Posterior cingulate gyrus (tissue), 11 donors: ENCODE data around the gene PI4KA.
"Not testable (repeated sequence)": the region's sequence is repeated elsewhere in the genome, so short reads cannot be mapped to it uniquely, and the experiment has no call there.

ENCODE experiments used
- DNase-seq, 10 donors: peaks; one replicate each; pipeline versions ENCODE4 v3.0.0 to v3.0.0-alpha.2; 2020 to 2021; ENCODE audit warnings: mixed read lengths in 3 of 10
- intact Hi-C: fragments of 100-400 bp; cut with DNase I; formaldehyde crosslinking; loops from one replicate; pipeline ENCODE4 v1.15.1; 2023

The PI4KA gene

DNA sequence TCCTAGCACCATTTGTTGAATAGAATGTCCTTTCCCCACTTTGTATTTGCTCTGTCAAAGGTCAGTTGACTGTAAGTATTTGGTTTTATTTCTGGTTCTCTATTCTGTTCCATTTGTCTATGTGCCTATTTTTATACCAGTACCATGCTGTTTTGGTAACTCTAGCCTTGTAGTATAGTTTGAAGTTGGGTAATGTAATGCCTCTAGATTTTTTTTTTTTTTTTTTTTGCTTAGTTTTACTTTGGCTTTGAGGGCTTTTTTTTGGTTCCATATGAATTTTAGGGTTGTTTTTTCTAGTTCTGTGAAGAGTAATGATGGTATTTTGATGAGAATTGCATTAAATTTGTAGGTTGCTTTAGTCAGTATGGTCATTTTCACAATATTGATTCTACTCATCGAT is 183.0 kb downstream of the PI4KA start:
- DNase-seq, intact Hi-C loops: not testable (repeated sequence)

DNA sequence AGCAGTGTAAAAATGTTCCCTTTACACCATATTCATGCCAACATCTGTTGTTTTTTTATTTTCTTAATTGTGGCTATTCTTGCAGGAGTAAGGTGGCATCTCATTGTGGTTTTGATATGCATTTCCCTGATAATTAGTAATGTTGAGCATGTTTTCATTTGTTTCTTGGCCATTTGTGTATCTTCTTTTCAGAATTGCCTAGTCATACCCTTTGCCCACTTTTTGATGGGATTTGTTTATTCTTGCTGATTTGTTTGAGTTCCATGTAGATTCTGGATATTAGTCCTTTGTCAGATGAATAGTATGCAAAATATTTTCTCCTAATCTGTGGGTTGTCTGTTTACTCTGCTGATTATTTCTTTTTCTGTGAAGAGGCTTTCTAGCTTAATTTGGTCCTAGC is 183.6 kb downstream of the PI4KA start:
- DNase-seq: no peak
- intact Hi-C loops: no loop called here

DNA sequence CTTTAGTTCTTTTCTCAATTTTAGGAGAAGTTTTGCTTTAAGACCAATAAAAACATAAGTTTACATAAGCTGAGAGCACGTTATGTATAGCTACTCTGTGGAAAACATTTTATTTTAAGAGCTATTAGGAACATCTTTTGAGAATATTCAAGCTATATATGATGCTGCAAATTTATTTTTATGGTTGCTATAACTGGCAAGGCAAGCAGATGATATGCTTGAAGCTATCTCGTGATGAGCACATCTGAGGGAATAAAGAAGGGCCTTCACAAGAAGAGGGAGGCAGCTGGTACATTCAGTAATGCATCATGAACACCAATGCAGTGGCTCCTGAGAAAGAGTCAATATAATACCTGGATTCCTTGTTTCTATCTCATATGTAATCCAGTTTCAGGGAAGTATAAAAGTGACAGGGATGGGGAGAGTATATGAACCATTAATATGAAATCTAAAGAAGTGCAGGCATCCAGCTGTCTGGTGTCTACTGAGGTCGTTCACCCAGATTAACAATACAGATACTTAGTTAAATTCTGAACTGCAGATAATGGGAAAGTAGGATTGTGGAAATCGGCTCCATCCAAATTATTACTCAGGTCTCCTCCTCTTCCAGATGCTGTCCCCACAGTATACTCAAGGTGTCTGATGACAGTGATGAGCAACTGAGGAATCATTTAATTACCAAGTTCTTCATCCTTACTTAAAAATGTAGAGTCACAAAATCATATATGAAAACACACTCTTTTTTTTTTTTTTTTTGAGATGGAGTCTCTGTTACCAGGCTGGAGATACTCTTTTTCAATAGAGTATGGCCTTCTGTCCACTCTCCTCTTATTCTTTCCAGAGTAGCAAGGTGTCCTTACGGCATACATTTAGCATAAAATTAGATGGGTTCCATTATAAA is 185.1 kb downstream of the PI4KA start:
- intact Hi-C loops: no loop called here
- no peak for DNase-seq

DNA sequence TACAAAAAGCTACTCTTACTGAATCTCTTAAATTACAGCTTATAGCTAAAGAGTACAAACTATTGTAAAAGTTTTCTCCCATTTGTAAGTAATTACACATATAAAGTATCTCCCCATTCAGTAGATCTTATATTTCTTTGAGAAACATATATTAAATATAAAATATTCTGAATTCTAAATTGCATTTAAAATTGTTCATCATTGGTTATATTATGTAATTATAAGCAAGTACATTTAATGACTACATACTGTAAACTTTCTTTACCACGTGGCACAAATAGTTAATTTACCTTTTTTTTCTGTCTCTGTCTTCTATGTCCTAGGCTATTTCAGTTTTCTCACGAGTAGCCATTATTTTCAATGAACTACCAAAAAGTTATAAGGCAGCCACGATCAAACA is 185.9 kb downstream of the PI4KA start:
- intact Hi-C loops: no loop called here
- no peak for DNase-seq

DNA sequence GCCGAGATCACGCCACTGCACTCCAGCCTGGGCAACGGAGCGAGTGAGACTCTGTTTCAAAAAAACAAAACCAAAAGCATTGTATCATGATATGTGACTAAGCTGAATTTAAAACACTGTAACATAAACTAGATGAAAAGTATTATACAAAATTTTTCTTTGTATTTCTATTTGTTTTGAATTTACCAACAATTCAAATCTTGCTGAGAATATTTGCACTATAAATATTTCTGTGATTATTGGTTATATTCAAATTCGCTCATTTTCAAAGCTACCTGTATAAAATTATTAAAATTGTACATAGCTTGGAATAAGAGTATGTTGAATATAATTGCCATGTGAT is 186.6 kb downstream of the PI4KA start:
- DNase-seq: peak in 1 of 10 donors; percentile 33
- intact Hi-C loops: no loop called here

DNA sequence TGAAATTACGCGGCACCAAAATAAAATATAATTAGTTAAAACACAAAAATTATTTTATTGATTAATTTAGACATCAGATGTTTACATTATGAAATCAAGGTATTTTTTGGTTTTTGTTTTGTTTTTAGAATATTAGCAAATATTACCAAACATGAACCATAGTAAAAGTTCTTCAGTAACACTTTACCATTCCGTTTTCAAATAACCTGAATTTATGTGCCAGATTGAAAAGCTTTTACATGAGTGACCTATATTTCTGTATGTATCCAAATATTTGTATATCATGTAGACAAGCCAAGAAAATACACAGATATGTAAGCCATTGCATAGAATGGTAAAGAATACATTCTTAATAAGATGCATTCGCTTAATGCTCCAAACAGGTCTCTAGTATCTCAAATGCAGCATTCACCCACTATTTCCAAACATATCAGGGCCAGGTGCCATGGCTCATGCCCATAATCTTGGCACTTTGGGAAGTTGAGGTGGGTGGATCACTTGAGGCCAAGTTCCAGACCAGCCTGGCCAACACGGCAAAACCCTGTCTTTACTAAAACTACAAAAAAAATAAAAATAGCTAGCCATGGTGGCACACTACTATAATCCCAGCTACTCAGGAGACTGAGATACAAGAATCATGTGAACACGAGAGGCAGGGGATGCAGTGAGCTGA is 187.1 kb downstream of the PI4KA start:
- DNase-seq: no peak
- intact Hi-C loops: no loop called here

DNA sequence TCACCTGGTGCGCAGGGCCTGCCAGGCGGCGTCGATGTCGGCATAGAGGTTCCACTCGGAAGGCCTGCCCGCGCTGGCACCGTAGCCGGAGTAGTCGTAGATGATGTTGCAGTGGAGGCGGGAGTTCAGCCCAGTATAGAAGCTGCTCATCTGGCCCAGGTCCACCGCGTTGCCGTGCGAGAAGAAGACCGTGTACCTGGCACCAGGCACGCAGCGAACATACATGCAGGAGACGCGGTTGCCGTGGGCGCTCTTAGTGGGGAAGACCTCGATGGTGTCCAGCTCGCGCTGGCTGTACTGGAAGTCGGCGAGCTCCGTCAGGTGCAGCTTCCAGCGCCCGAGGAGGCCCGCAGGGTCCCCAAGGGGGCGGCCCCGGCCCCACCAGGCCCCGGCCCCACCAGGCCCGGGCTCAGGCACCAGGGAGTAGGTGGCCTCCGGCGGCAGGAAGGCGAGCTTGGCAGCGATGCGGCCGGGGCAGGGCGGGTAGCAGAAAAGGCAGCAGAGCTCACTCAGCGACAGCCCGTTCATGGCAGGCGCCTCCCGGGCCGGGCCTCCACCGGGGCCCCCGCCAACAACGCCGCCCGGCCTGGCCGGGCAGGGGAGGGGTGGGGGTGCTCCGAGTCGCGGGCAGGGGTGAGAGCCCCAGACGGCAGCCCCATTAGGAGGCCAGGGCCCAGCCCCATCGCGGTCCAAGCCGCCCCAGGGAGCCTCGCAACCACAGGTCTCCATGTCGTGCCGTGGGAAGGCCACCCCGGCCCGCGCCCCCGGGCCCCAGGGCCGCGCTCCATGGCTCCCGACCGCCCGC is 188.0 kb downstream of the PI4KA start:
- peak in 3 of 10 donors; percentile 21 to 81 (median 65) for DNase-seq
- intact Hi-C loops: not testable (repeated sequence)

DNA sequence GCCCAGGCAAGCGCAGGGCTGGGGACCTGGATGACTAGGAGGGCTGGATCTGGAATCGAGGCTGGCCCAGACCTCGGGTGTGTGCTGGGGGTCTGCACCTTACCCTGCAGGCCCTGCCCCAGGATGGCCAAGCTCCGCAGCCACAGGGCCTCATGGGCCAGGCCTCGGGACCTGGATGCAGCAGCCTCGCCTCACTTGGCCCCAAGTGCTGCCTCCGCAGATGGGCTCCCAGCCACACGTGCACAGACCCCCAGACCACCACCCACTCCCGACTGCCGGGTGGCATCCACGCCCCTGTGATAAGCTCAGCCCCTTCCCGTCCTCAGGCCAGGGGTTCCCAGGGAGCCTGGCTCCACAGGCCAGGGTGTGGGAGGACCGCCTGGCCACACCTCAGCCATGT is 188.7 kb downstream of the PI4KA start:
- DNase-seq: peak in 2 of 10 donors; percentile 56 to 70
- intact Hi-C loops: not testable (repeated sequence)

DNA sequence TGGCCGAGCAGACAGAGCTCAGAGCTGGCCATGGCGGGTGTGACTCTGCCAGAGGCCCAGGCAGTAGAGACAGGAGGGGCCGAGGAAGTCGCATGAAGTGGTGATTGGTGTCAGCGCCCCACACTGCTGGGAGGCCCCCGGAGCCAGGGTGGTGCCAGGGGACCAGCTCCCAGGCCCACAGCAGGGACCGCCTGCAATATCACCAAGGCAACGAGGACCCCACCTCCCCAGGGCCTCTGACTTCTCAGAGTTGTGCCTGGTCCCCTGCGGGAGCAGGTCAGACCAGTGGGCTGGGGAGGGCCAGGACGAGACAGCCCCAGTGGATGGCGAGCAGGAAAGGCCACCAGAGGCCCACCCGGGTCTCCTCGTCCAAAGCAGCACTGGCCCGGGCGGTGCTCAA is 189.1 kb downstream of the PI4KA start:
- intact Hi-C loops: not testable (repeated sequence)
- DNase-seq: peak in 1 of 10 donors; percentile 77

DNA sequence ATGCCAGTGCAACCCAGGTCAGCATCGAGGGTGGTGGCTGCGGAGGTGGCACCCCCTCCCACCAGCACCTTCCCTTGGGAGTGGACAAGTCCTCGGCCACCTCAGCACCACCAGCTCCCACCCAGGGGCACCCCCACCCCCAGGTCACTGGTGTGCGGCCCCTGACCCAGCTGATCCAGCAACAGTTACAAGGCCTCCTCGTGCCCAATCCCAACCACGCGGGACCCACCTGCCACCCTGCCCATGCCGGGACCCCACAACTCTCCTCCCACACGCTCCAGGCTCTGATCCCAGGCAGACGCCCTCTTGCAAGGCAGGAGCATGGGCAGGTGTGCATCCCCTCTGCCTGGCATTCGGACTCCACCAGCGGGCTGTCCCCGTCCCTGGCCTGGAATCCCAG is 189.8 kb downstream of the PI4KA start:
- DNase-seq: peak in 1 of 10 donors; percentile 30
- intact Hi-C loops: not testable (repeated sequence)

DNA sequence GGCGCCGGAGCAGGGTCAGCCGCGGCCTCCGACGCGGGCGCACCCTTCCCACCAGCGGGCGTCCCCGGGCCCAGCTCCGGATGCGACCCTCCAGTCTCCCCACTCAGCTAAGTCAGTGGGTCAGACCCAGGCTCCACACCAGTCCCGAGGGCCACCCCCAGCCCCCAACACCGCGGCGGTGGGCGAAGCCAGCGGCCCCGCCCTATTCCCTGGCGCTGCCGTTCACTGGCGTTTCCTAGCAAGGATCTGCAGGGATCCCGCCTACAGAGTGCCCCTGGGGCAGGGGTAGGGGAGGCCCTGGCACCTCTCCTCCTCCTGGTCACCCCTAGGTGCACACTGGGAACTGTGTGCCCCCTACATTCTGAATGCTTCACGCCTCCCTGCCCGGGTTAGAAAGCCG is 190.4 kb downstream of the PI4KA start:
- DNase-seq: peak in 1 of 10 donors; percentile 69
- intact Hi-C loops: not testable (repeated sequence)

DNA sequence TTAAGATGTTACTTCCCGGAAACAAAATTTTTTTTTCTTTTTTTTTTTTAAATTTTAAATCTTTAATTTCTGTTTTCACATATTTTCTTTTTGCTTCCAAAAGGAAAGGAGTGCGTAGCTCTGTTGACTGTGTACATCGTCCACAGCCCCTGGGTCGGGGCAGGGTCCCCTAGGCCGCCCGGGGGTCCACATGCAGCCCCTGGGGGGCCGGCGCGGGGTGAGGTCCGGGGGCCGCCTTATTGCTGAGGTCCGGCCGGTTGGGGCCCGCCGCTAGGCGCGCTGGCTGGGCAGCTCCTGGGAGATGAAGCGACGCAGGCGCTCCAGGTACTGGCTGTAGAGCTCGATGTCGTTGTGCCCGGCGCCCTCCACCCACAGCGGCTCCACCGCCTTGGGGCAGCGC is 191.1 kb downstream of the PI4KA start:
- intact Hi-C loops: not testable (repeated sequence)
- DNase-seq: peak in 1 of 10 donors; percentile 65

DNA sequence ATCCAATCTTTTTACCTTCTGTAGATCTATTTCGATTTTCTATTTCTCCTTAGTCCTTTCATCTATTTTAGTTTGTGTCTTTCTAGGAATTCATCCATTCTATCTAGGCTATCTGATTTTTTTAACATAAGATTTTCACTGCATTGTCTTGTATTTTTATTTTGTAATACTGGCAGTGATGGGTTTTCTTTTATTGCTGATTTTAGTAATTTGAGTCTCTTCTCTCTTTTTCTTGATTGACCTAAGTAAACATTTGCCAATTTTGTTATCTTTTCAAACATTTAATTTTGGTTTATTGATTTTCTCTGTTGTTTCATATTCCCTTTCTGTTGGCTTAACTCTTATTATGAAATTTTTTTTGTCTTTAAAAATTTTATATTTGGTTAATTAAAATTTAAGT is 192.1 kb downstream of the PI4KA start:
- DNase-seq: no peak
- intact Hi-C loops: no loop called here

DNA sequence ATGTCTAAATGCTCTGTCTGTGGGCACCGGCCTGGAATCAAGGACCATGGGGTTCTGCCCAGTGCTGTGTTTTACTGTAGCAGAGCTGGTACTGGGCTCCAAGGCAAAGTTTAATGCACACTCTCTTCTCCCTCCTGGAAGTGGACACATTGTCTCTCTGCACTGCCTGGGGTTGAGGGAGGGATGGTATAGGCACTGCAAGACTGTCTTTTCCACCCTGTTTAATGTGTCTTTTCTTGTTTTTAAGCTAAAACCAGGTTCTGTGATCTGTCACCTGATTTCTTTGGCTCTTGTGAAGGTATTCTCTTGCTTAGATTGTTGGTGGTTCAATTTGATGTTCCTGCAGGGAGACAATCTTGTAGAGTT is 194.0 kb downstream of the PI4KA start:
- DNase-seq: no peak
- intact Hi-C loops: no loop called here

DNA sequence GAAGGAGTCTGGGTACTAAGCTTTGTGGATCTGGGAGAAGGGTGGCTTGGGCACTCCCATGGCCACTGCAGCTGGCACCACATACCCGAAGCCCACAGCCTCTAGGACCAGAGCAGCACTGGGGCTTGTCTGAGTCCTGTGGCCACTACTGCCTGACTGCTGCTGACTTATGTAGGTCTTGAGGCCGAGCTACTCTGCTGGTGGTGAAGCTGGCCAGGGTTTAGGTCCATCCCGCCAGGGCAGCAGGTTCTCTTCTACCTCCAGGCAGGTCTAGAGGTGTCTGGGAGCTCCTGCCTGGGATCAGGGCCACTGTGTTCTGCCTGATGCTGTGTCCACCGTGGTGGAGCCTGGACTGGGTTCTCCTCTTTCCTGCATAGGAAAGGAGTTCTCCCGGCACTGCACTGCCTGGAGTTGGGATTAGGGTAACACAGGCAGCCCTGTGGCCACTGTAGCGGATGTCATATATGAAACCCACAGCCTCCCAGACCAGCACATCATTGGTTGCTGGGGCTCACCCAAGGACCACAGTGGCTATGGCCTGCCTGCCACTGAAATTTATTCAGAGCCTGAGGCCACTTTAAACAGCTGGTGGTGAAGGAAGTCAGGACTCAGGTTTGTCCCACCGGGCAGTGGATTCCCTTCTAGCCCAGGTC is 194.5 kb downstream of the PI4KA start:
- DNase-seq: no peak
- intact Hi-C loops: no loop called here

DNA sequence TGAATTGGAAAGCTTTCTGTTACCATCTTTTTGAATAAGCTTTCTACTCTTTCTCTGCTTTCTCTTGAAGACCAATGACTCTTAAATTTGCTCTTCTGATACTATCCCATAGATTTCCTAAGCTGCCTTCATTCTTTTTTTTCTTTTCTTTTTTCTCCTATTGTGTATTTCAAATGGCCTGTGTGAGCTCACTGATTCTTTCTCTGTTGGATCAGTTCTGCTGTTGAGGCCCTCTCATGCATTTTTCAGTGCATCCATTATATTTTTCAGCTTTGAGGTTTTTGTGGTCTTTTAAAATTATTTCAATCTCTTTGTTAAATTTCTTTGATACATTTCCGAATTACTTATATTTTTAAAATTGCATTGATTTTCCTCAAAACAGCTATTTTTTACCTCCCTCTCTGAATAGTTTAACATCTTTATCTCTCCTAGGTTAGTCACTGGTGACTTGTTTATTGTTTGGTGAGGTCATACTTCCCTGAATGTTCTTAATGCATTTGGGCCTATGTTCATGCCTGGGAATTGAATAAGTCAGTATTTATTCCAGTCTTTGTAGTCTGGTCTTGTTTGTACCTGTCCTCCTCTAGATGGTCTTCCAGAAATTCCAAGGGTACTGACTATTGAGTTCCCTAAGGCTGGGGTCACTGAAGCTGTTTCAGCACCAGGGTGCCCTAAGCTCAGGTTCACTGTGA is 195.3 kb downstream of the PI4KA start:
- intact Hi-C loops: no loop called here
- DNase-seq: no peak

DNA sequence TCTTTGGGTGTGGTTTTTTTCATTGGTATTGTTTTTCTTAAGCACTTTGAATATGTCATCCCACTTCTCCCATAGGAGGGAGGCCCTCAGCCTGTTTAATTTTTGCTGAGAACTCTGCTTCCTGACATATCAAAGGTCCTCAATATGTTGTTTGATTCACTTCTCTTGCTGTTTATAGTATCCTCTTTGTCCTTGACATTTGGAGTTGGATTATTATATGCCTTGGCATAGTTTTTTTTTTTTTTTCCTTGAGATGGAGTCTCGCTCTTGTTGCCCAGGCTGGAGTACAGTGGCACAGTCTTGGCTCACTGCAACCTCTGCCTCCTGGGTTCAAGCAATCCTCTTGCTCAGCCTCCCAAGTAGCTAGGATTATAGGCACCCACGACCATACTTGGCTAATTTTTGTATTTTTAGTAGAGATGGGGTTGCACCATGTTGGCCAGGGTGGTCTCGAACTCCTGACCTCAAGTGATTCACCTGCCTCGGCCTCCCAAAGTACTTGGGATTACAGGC is 196.0 kb downstream of the PI4KA start:
- intact Hi-C loops, DNase-seq: not testable (repeated sequence)

DNA sequence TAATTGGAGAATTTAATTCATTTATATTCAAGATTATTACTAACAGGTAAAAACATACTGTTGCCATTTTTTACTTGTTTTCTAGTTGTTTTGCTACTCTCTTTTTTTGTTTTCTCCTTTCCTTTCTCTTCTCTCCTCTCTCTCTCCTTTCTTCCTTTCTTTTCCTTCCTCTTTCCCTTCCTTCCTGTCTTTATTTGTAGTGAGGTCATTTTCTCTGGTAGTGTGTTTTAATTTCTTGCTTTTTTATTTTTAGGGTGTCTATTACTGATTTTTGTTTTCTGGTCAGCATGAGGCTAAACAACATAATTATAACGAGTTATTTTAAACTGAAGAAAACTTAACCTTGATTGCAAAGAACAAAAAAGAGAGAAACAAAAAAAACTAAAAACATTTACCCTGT is 197.1 kb downstream of the PI4KA start:
- intact Hi-C loops: no loop called here
- DNase-seq: no peak

DNA sequence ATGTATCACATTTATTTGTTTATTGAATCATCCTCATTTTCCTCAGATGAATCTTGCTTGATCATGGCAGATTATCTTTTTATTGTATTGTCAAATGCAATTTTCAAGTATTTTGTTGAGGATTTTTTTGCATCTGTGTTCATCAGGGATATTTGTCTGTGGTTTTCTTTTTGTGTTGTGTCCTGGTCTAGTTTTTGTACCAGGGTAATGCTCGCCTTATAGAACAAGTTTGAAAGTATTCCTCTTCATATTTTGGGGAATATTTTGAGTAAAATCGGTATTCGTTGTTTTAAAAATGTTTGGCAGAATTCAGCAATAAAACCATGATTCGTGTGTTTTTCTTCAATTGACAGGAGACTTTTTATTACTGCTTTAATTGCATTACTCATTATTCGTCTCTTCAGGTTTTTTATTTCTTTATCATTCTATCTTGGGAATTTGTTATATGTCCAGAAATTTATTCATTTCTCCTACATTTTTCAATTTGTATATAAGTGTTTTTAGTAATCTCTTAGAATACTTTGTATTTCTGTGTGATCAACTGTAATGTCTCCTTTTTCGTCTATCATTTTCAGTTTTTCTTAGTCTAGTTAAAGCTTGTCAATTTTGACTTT is 198.1 kb downstream of the PI4KA start:
- no peak for DNase-seq
- intact Hi-C loops: no loop called here
